ENCODE data around the gene SOD1.
"Not testable (repeated sequence)": the region's sequence is repeated elsewhere in the genome, so short reads cannot be mapped to it uniquely, and the experiment has no call there.

DNA sequence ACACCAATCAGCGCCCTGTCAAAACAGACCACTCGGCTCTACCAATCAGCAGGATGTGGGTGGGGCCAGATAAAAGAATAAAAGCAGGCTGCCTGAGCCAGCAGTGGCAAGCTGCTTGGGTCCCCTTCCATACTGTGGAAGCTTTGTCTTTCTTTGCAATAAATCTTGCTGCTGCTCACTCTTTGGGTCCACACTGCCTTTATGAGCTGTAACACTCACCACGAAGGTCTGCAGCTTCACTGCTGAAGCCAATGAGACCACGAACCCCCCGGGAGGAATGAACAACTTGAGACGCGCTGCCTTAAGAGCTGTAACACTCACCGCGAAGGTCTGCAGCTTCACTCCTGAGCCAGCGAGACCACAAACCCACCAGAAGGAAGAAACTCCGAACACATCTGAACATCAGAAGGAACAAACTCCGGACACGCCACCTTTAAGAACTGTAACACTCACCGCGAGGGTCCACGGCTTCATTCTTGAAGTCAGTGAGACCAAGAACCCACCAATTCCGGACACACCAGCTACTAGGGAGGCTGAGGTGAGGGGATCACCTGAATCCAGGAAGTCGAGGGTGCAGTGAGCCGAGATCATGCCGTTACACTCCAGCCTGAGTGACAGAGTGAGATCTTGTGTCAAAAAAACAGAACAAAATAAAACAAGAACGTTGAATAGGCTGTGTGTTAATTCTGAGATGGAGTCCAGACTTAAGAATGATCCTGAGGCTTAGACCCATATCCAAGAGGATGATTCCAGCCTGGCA is 4.5 kb upstream of the SOD1 start:
- not testable (repeated sequence) for TF ChIP-seq EGR1 (IDR thresholded peaks at IDR 0.05; ENCODE audit: borderline replicate concordance in 1 of 2, low read depth in 2 of 2, low read length in 2 of 2); RAD21 (IDR thresholded peaks at IDR 0.05; ENCODE audit: insufficient read depth, low read depth, low read length)
- TF ChIP-seq, protein P1, sequence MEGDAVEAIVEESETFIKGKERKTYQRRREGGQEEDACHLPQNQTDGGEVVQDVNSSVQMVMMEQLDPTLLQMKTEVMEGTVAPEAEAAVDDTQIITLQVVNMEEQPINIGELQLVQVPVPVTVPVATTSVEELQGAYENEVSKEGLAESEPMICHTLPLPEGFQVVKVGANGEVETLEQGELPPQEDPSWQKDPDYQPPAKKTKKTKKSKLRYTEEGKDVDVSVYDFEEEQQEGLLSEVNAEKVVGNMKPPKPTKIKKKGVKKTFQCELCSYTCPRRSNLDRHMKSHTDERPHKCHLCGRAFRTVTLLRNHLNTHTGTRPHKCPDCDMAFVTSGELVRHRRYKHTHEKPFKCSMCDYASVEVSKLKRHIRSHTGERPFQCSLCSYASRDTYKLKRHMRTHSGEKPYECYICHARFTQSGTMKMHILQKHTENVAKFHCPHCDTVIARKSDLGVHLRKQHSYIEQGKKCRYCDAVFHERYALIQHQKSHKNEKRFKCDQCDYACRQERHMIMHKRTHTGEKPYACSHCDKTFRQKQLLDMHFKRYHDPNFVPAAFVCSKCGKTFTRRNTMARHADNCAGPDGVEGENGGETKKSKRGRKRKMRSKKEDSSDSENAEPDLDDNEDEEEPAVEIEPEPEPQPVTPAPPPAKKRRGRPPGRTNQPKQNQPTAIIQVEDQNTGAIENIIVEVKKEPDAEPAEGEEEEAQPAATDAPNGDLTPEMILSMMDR (IDR thresholded peaks at IDR 0.05 in 2 of 3, conservative IDR thresholded peaks at IDR 0.05 in 1 of 3; ENCODE audit: control insufficient read depth in 2 of 3, extremely low read depth in 1 of 3, insufficient read depth in 1 of 3, low read depth in 3 of 3, low read length in 3 of 3) = not testable (repeated sequence)
- TF ChIP-seq, protein P2, sequence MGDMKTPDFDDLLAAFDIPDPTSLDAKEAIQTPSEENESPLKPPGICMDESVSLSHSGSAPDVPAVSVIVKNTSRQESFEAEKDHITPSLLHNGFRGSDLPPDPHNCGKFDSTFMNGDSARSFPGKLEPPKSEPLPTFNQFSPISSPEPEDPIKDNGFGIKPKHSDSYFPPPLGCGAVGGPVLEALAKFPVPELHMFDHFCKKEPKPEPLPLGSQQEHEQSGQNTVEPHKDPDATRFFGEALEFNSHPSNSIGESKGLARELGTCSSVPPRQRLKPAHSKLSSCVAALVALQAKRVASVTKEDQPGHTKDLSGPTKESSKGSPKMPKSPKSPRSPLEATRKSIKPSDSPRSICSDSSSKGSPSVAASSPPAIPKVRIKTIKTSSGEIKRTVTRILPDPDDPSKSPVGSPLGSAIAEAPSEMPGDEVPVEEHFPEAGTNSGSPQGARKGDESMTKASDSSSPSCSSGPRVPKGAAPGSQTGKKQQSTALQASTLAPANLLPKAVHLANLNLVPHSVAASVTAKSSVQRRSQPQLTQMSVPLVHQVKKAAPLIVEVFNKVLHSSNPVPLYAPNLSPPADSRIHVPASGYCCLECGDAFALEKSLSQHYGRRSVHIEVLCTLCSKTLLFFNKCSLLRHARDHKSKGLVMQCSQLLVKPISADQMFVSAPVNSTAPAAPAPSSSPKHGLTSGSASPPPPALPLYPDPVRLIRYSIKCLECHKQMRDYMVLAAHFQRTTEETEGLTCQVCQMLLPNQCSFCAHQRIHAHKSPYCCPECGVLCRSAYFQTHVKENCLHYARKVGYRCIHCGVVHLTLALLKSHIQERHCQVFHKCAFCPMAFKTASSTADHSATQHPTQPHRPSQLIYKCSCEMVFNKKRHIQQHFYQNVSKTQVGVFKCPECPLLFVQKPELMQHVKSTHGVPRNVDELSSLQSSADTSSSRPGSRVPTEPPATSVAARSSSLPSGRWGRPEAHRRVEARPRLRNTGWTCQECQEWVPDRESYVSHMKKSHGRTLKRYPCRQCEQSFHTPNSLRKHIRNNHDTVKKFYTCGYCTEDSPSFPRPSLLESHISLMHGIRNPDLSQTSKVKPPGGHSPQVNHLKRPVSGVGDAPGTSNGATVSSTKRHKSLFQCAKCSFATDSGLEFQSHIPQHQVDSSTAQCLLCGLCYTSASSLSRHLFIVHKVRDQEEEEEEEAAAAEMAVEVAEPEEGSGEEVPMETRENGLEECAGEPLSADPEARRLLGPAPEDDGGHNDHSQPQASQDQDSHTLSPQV (IDR thresholded peaks at IDR 0.05) = not testable (repeated sequence)
- TF ChIP-seq, protein P3, sequence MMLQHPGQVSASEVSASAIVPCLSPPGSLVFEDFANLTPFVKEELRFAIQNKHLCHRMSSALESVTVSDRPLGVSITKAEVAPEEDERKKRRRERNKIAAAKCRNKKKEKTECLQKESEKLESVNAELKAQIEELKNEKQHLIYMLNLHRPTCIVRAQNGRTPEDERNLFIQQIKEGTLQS (IDR thresholded peaks at IDR 0.05; ENCODE audit: borderline replicate concordance, extremely low read depth, low read depth, low read length) = not testable (repeated sequence)

Measured in GM12878 (cell line).